Neural progenitor cell (in vitro differentiated cells): ENCODE results near the gene RWDD3. TPM values are rescaled to one million over a fixed set of nuclear protein-coding genes. Genes with fewer than 3 reads are reported as not detected.

ENCODE experiments used
- DNase-seq: peaks from one replicate; pipeline ENCODE4 v3.0.0-alpha.2; 2016; ENCODE audit warnings: low spot score
- H2AFZ ChIP-seq: fragments of 200-600 bp; sonication (generic); replicated peaks from 2 replicates; pipeline ENCODE4 v1.6.1; 2016; ENCODE audit warnings: antibody characterized with exemption
- H3F3A ChIP-seq: fragments of 200-600 bp; sonication (generic); 2 replicates; pipeline ENCODE4 v1.6.1; 2016; ENCODE audit warnings: antibody characterized with exemption, low read depth
- H3K27ac ChIP-seq: fragments of 200-600 bp; sonication (generic); 2 replicates; pipeline ENCODE4 v1.5.1; 2016; ENCODE audit warnings: mild to moderate bottlenecking
- H3K27me3 ChIP-seq: fragments of 200-600 bp; sonication (generic); 2 replicates; pipeline ENCODE4 v1.6.1; 2016; ENCODE audit warnings: mild to moderate bottlenecking, moderate library complexity
- H3K36me3 ChIP-seq: fragments of 200-600 bp; sonication (generic); 2 replicates; pipeline ENCODE4 v1.5.1; 2016
- H3K4me1 ChIP-seq: fragments of 200-600 bp; sonication (generic); 2 replicates; pipeline ENCODE4 v1.6.1; 2016; ENCODE audit warnings: mixed run types
- H3K4me2 ChIP-seq: fragments of 200-600 bp; sonication (generic); 2 replicates; pipeline ENCODE4 v1.6.1; 2016
- H3K4me3 ChIP-seq: fragments of 200-600 bp; sonication (generic); 2 replicates; pipeline ENCODE4 v1.5.1; 2016
- H3K79me2 ChIP-seq: fragments of 200-600 bp; sonication (generic); 2 replicates; pipeline ENCODE4 v1.6.1; 2016; ENCODE audit warnings: low read depth
- H3K9ac ChIP-seq: fragments of 200-600 bp; sonication (generic); 2 replicates; pipeline ENCODE4 v1.6.1; 2016
- H3K9me3 ChIP-seq: fragments of 200-600 bp; sonication (generic); 2 replicates; pipeline ENCODE4 v1.5.1; 2016; ENCODE audit warnings: low read depth
- H4K20me1 ChIP-seq: fragments of 200-600 bp; sonication (generic); 2 replicates; pipeline ENCODE4 v1.6.1; 2016; ENCODE audit warnings: low read depth
- H3K27ac Mint-ChIP-seq: 3 replicates; pipeline ENCODE4 v1.8.0; 2021; ENCODE audit warnings: mixed read lengths
- H3K27me3 Mint-ChIP-seq: 2 replicates; pipeline ENCODE4 v1.8.0; 2022; ENCODE audit warnings: low read depth, mild to moderate bottlenecking, inconsistent platforms, moderate library complexity, mixed read lengths; ENCODE audit not compliant: insufficient read depth
- H3K36me3 Mint-ChIP-seq: 3 replicates; pipeline ENCODE4 v1.8.0; 2021; ENCODE audit warnings: mixed read lengths
- H3K4me1 Mint-ChIP-seq: 3 replicates; pipeline ENCODE4 v1.8.0; 2021; ENCODE audit warnings: mixed read lengths
- H3K4me3 Mint-ChIP-seq: 3 replicates; pipeline ENCODE4 v1.8.0; 2021; ENCODE audit warnings: mild to moderate bottlenecking, moderate library complexity, mixed read lengths
- H3K9me3 Mint-ChIP-seq: 3 replicates; pipeline ENCODE4 v1.8.0; 2020; ENCODE audit warnings: mixed read lengths
- EZH2 ChIP-seq: fragments of 200-600 bp; sonication (generic); IDR thresholded peaks from 2 replicates; pipeline ENCODE4 v1.6.1; 2017; ENCODE audit warnings: antibody characterized with exemption, mild to moderate bottlenecking, moderate library complexity
- EZH2phosphoT487 ChIP-seq: fragments of 200-600 bp; sonication (generic); IDR thresholded peaks from 2 replicates; pipeline ENCODE4 v1.6.1; 2017; ENCODE audit warnings: antibody characterized with exemption
- total RNA-seq: library from RNA; depleted of rRNA; stranded (reverse); fragments of >200 nt; gene quantifications from 2 replicates; pipeline ENCODE4 v1.2.3, GENCODE V29; 2015; ENCODE audit warnings: low replicate concordance
- TF ChIP-seq, protein P1 (sequence below): fragments of 200-600 bp; sonication (generic); IDR thresholded peaks from 2 replicates; pipeline ENCODE4 v1.5.1; 2017; ENCODE audit warnings: antibody characterized with exemption, mild to moderate bottlenecking

The RWDD3 gene
- total RNA-seq, 1 donor from 2014 or later, result 32.2 TPM

- H3K27ac Mint-ChIP-seq, result no peak overlapping the region
- H3K4me2 ChIP-seq, result no peak overlapping the region
- no peak overlapping the region for H3K4me3 Mint-ChIP-seq
- no peaks in the 10 kb centered on the region for H3K9me3 ChIP-seq
- H3K9ac ChIP-seq, result no peak overlapping the region
- H3K4me1 ChIP-seq, result peaks cover 5% of the 10 kb centered on the region
- H2AFZ ChIP-seq, result no peak overlapping the region
- no peak for DNase-seq
- H3K27me3 ChIP-seq, result no peaks in the 10 kb centered on the region
- H3K36me3 Mint-ChIP-seq, result no peaks in the 10 kb centered on the region
- no peaks in the 10 kb centered on the region for H3K36me3 ChIP-seq
- no peak overlapping the region for H3K4me3 ChIP-seq
- no peaks in the 10 kb centered on the region for H3K9me3 Mint-ChIP-seq
- H3K27ac ChIP-seq, result no peak overlapping the region
- H3K4me1 Mint-ChIP-seq, result no peaks in the 10 kb centered on the region
- H3K27me3 Mint-ChIP-seq, result no peaks in the 10 kb centered on the region
- H3F3A ChIP-seq, result no peaks in the 10 kb centered on the region
- H3K79me2 ChIP-seq, result no peaks in the 10 kb centered on the region
- TF ChIP-seq EZH2 (no peak), EZH2phosphoT487 (no peak)
- TF ChIP-seq, protein P1, sequence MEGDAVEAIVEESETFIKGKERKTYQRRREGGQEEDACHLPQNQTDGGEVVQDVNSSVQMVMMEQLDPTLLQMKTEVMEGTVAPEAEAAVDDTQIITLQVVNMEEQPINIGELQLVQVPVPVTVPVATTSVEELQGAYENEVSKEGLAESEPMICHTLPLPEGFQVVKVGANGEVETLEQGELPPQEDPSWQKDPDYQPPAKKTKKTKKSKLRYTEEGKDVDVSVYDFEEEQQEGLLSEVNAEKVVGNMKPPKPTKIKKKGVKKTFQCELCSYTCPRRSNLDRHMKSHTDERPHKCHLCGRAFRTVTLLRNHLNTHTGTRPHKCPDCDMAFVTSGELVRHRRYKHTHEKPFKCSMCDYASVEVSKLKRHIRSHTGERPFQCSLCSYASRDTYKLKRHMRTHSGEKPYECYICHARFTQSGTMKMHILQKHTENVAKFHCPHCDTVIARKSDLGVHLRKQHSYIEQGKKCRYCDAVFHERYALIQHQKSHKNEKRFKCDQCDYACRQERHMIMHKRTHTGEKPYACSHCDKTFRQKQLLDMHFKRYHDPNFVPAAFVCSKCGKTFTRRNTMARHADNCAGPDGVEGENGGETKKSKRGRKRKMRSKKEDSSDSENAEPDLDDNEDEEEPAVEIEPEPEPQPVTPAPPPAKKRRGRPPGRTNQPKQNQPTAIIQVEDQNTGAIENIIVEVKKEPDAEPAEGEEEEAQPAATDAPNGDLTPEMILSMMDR, result no peak
- H4K20me1 ChIP-seq, result no peaks in the 10 kb centered on the region
These were observed 44.4 kb downstream of the RWDD3 start for GRCh38 chr1:95278173-95279006.

DNA sequence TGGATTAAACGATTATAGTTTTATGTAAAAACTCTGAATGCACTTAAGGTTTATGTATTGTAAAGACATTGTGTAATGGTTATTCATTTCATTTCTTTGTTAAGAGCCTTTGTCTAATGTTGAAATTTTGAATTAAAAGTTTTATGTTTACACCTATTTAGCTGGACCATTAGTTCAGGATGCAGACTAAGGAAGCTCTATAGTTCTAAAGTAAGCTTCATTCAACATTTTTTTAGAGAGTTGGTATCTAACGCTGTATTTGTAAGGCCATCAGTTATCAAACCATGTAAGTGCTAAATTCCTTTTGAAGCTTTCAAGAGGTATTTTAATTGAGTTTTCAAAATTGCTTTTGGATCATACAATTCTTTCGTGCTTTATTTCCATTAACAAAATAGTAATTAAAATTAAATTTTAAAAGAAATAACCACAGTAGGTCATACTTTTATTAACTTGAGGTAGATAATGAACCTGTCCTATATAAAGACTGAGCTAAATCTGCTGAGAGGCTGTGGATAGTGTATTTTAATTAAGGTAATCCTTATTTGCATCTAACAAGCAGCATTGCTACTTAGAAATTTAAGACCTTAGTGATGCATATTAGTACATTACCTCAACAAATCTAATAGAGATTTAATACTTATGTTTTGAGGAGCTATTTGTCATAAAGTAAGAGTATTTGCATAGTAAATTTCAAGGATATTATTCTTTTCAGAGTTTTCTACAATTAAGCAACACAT is 47.9 kb downstream of the RWDD3 start:
- Mint-ChIP-seq H3K36me3 (no peaks in the 10 kb centered on the region), H3K4me3 (no peak overlapping the region), H3K27ac (no peak overlapping the region), H3K9me3 (no peaks in the 10 kb centered on the region), H3K27me3 (peaks cover 6% of the 10 kb centered on the region), H3K4me1 (peaks cover 10% of the 10 kb centered on the region)
- no peaks in the 10 kb centered on the region for H3F3A ChIP-seq
- no peak overlapping the region for H2AFZ ChIP-seq
- DNase-seq, result no peak
- no peaks in the 10 kb centered on the region for H3K9me3 ChIP-seq
- no peaks in the 10 kb centered on the region for H4K20me1 ChIP-seq
- no peak overlapping the region for H3K4me3 ChIP-seq
- TF ChIP-seq, protein P1, result no peak
- TF ChIP-seq EZH2phosphoT487, result no peak
- TF ChIP-seq EZH2, result no peak
- H3K9ac ChIP-seq, result no peak overlapping the region
- H3K4me1 ChIP-seq, result peaks cover 10% of the 10 kb centered on the region
- no peaks in the 10 kb centered on the region for H3K27me3 ChIP-seq
- H3K27ac ChIP-seq, result no peak overlapping the region
- H3K79me2 ChIP-seq, result no peaks in the 10 kb centered on the region
- H3K36me3 ChIP-seq, result no peaks in the 10 kb centered on the region
- H3K4me2 ChIP-seq, result no peak overlapping the region

GRCh38 chr1:95282518-95282895 is 48.5 kb downstream of the RWDD3 start:
- H3K27ac Mint-ChIP-seq, result no peak overlapping the region
- no peaks in the 10 kb centered on the region for H3F3A ChIP-seq
- H3K4me3 ChIP-seq, result no peak overlapping the region
- H3K4me2 ChIP-seq, result no peak overlapping the region
- no peak overlapping the region for H3K4me3 Mint-ChIP-seq
- no peaks in the 10 kb centered on the region for H3K9me3 Mint-ChIP-seq
- no peaks in the 10 kb centered on the region for H3K36me3 Mint-ChIP-seq
- no peak overlapping the region for H2AFZ ChIP-seq
- H3K4me1 Mint-ChIP-seq, result peaks cover 10% of the 10 kb centered on the region
- no peak for TF ChIP-seq EZH2phosphoT487
- TF ChIP-seq EZH2, result no peak
- TF ChIP-seq, protein P1, result no peak
- H4K20me1 ChIP-seq, result no peaks in the 10 kb centered on the region
- H3K36me3 ChIP-seq, result no peaks in the 10 kb centered on the region
- peaks cover 6% of the 10 kb centered on the region for H3K27me3 Mint-ChIP-seq
- no peaks in the 10 kb centered on the region for H3K79me2 ChIP-seq
- DNase-seq, result no peak
- H3K27ac ChIP-seq, result no peak overlapping the region
- no peak overlapping the region for H3K9ac ChIP-seq
- H3K27me3 ChIP-seq, result no peaks in the 10 kb centered on the region
- H3K4me1 ChIP-seq, result peaks cover 10% of the 10 kb centered on the region
- no peaks in the 10 kb centered on the region for H3K9me3 ChIP-seq
